ENCODE results near the gene MBTD1. TPM values are rescaled to one million over a fixed set of nuclear protein-coding genes. Genes with fewer than 3 reads are reported as not detected.
"Not testable (repeated sequence)": the region's sequence is repeated elsewhere in the genome, so short reads cannot be mapped to it uniquely, and the experiment has no call there.

The MBTD1 gene
- total RNA-seq, 2 donors from 2014 or later: 6.9 to 18.3 TPM

DNA sequence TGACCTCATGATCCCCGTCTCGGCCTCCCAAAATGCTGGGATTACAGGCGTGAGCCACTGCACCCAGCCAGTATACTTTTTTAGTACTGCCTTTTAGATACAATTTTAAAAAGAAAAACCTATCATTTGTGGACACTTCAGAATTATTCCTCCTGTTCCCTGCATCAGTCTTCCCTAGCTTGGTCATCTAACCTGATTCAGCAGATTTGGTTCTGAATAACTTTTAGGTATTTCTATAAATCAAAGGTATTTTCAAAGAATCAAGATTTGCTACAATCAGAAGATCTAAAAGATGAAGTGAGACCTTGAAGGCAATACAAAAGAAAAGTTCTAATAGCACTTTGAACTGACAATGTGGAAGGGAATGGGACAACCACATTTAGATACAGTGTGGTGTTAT, 30.0 kb downstream of the MBTD1 start:
- TF ChIP-seq, protein P1, sequence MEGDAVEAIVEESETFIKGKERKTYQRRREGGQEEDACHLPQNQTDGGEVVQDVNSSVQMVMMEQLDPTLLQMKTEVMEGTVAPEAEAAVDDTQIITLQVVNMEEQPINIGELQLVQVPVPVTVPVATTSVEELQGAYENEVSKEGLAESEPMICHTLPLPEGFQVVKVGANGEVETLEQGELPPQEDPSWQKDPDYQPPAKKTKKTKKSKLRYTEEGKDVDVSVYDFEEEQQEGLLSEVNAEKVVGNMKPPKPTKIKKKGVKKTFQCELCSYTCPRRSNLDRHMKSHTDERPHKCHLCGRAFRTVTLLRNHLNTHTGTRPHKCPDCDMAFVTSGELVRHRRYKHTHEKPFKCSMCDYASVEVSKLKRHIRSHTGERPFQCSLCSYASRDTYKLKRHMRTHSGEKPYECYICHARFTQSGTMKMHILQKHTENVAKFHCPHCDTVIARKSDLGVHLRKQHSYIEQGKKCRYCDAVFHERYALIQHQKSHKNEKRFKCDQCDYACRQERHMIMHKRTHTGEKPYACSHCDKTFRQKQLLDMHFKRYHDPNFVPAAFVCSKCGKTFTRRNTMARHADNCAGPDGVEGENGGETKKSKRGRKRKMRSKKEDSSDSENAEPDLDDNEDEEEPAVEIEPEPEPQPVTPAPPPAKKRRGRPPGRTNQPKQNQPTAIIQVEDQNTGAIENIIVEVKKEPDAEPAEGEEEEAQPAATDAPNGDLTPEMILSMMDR (IDR thresholded peaks at IDR 0.05): no peak
- DNase-seq (ENCODE audit: low spot score): no peak
- no peak for ATAC-seq (ENCODE audit: insufficient number of reproducible peaks, low FRiP score, low read depth)

DNA sequence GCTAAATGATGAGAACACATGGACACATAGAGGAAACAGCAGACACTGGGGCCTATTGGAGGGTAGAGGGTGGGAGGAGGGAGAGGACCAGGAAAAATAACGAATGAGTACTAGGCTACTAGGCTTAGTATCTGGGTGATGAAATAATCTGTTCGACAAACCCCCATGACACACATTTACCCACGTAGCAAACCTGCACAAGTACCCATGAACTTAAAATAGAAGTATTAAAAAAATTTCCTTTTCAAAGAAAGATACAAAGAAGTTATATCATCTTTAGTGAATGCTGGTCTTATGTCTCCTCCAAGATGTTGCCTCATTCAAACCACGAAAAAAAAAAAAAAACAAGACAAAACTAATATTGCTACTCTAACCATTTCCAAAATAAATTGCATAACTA, 31.7 kb downstream of the MBTD1 start:
- TF ChIP-seq, protein P1 (IDR thresholded peaks at IDR 0.05): no peak
- no peak overlapping the region for H3K4me3 ChIP-seq
- DNase-seq (ENCODE audit: low spot score): no peak
- H3K4me1 ChIP-seq (ENCODE audit: control insufficient read depth in 1 of 2, low read depth in 2 of 2): peaks cover 6 to 11% of the 10 kb centered on the region in 2 donors
- no peak for ATAC-seq (ENCODE audit: insufficient number of reproducible peaks, low FRiP score, low read depth)
- no peaks in the 10 kb centered on the region for H3K36me3 ChIP-seq
- no peaks in the 10 kb centered on the region for H3K27me3 ChIP-seq (replicated peaks; ENCODE audit: insufficient read depth)
- H3K27ac ChIP-seq: no peak overlapping the region
- no peaks in the 10 kb centered on the region for H3K9me3 ChIP-seq

More for the DNA sequence above, 30.0 kb downstream of the MBTD1 start:
- Histone ChIP-seq H3K9me3 (no peaks in the 10 kb centered on the region), H3K4me1 (ENCODE audit: control insufficient read depth in 1 of 2, low read depth in 2 of 2) (peaks cover under 1 to 8% of the 10 kb centered on the region in 2 donors), H3K36me3 (no peaks in the 10 kb centered on the region), H3K27ac (no peak overlapping the region), H3K4me3 (no peak overlapping the region), H3K27me3 (replicated peaks; ENCODE audit: insufficient read depth) (no peaks in the 10 kb centered on the region)

DNA sequence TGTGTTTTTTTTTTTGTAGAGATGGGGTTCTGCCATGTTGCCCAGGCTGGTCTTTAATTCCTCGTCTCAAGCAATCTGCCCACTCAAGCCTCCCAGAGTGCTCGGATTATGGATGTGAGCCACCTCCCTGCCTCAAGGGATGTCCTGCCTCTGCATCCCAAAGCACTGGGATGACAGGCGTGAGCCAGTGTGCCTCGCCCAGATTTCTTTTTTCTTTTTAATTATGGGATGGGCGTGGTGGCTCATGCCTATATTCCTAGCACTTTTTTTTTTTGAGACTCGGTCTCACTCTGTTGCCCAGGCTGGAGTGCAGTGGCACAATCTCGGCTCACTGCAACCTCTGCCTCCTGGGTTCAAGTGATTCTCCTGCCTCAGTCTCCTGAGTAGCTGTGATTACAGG, 34.3 kb downstream of the MBTD1 start:
- not testable (repeated sequence) for DNase-seq (ENCODE audit: low spot score); H3K36me3 ChIP-seq; H3K4me3 ChIP-seq; H3K27ac ChIP-seq; H3K27me3 ChIP-seq (replicated peaks; ENCODE audit: insufficient read depth); ATAC-seq (ENCODE audit: insufficient number of reproducible peaks, low FRiP score, low read depth); H3K9me3 ChIP-seq
- peaks cover 6 to 11% of the 10 kb centered on the region in 2 donors for H3K4me1 ChIP-seq (ENCODE audit: control insufficient read depth in 1 of 2, low read depth in 2 of 2)

DNA sequence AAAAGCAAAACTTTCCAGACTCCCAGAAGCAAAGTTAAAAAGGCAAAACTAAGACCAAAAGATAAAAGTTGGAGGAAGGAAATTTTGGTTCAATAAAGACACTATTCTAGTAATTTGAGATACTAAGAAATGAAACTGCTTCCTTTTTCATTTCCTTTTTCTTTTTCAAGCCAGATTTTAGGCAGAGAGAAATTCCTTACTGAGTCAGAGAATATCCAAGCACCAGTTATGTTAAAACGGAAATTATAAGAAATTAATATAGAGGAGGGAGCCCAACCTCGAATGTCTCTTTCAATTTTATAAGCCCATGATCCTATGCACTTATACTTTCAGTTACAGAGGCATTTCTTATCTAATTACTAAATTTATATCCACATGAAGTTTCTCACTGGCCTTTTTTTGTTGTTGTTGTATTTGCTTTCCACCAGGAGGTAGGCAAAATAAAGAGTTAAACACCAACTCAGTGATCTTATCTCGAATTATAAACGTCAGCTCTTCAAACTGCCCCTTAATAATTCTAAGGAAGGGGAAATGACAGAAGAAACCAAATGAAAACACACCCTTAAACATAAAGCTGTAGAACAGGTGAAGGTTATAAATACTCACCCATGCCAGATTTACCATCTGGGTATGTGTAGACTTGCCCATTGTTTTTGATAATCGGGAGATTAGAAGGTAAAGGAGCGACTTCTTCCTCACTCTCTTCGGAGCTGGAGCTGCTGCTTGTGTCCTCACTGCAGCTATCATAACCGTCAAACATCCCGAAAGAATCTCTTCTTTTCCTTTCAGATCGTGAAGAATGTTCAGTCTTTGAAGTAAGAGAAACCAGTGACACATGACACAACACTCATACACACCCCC, 35.2 kb downstream of the MBTD1 start:
- peaks cover 6 to 7% of the 10 kb centered on the region in 2 donors for H3K4me1 ChIP-seq (ENCODE audit: control insufficient read depth in 1 of 2, low read depth in 2 of 2)
- TF ChIP-seq, protein P1 (IDR thresholded peaks at IDR 0.05): no peak
- DNase-seq (ENCODE audit: low spot score) (no peak), ATAC-seq (ENCODE audit: insufficient number of reproducible peaks, low FRiP score, low read depth) (no peak)
- no peaks in the 10 kb centered on the region for H3K27me3 ChIP-seq (replicated peaks; ENCODE audit: insufficient read depth)
- peaks cover 5% of the 10 kb centered on the region for H3K36me3 ChIP-seq
- peak overlapping the region in 1 of 2 donors; percentile 19 for H3K27ac ChIP-seq
- H3K9me3 ChIP-seq: no peaks in the 10 kb centered on the region
- no peak overlapping the region for H3K4me3 ChIP-seq

DNA sequence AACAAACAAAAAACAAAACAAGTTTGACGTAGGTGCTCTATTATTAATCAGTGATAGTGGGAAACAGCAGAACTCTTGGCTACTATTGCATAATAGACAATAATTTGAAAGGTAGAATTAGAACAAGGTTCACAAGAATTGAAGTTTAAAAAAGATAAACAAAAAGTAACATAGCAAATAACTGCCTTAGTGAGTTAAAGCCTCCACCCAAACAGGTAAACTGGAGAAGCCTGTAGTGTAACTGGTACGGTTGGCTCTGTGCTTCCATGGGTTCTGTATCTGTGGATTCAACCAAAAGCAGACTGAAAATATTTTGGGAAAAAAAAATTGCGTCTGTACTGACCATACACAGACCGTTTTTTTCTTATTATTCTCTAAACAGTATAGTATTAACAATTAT, 38.5 kb downstream of the MBTD1 start:
- H3K36me3 ChIP-seq: peaks cover 14% of the 10 kb centered on the region
- no peak for DNase-seq (ENCODE audit: low spot score)
- no peak for ATAC-seq (ENCODE audit: insufficient number of reproducible peaks, low FRiP score, low read depth)
- no peaks in the 10 kb centered on the region for H3K27me3 ChIP-seq (replicated peaks; ENCODE audit: insufficient read depth)
- H3K4me1 ChIP-seq (ENCODE audit: control insufficient read depth in 1 of 2, low read depth in 2 of 2): peaks cover 3 to 6% of the 10 kb centered on the region in 2 donors
- H3K9me3 ChIP-seq: no peaks in the 10 kb centered on the region
- TF ChIP-seq, protein P1 (IDR thresholded peaks at IDR 0.05): no peak
- H3K27ac ChIP-seq: no peak overlapping the region
- no peak overlapping the region for H3K4me3 ChIP-seq

Data from thoracic aorta (tissue), 2 donors.